IMR-90 (cell line): ENCODE data around the gene STAT6. TPM values are rescaled to one million over a fixed set of nuclear protein-coding genes. Genes with fewer than 3 reads are reported as not detected.

ENCODE experiments used
- ATAC-seq: fragments of 200-7000 bp; cut with Tn5 transposase; 2 replicates; pipeline ENCODE4 v1.9.1; 2020; ENCODE audit warnings: low read depth, mild to moderate bottlenecking, moderate library complexity
- BruUV-seq: library from RNA; stranded (reverse); fragments of 400-500 nt; replicated peaks from 2 replicates; lab custom pipeline; 2021; lab: Mats Ljungman, UMichigan
- CTCF ChIA-PET: fragments of 300-600 bp; formaldehyde crosslinking; extraction: SDS; loops from one replicate; lab custom pipeline; 2021; ENCODE audit warnings: antibody characterized with exemption; lab: Yijun Ruan, JAX
- POLR2A ChIA-PET: fragments of 300-600 bp; sonication (Branson Sonifier 250); formaldehyde crosslinking; loops from one replicate; lab custom pipeline; 2022; ENCODE audit warnings: antibody characterized with exemption; ENCODE audit not compliant: unreplicated experiment; lab: Charles Lee
- DNase-seq: peaks from one replicate; pipeline ENCODE4 v3.0.0; 2013
- H2AFZ ChIP-seq: replicated peaks from 2 replicates; pipeline ENCODE3; 2013; ENCODE audit warnings: low read length, mild to moderate bottlenecking; ENCODE audit not compliant: poor library complexity
- H2AK5ac ChIP-seq: 2 replicates; pipeline ENCODE4 v1.6.1; 2013; ENCODE audit warnings: low read depth, low read length, inconsistent platforms
- H2AK9ac ChIP-seq: replicated peaks from 2 replicates; pipeline ENCODE3; 2013; ENCODE audit warnings: mild to moderate bottlenecking, low read depth, low read length, moderate library complexity; ENCODE audit not compliant: poor library complexity
- H2BK120ac ChIP-seq: 2 replicates; pipeline ENCODE4 v1.6.1; 2013; ENCODE audit warnings: low read depth, low read length, inconsistent platforms
- H2BK15ac ChIP-seq: 3 replicates; pipeline ENCODE4 v1.6.1; 2013; ENCODE audit warnings: low read depth, low read length, inconsistent platforms
- H2BK20ac ChIP-seq: 2 replicates; pipeline ENCODE4 v1.6.1; 2013; ENCODE audit warnings: low read depth, mild to moderate bottlenecking, inconsistent platforms, low read length, moderate library complexity
- H2BK5ac ChIP-seq: 2 replicates; pipeline ENCODE4 v1.6.1; 2013; ENCODE audit warnings: mild to moderate bottlenecking, low read depth, low read length, inconsistent platforms; ENCODE audit not compliant: poor library complexity, severe bottlenecking
- H3K14ac ChIP-seq: replicated peaks from 2 replicates; pipeline ENCODE4 v1.6.1; 2013; ENCODE audit warnings: low read depth, low read length, inconsistent platforms
- H3K18ac ChIP-seq: 2 replicates; pipeline ENCODE4 v1.6.1; 2013; ENCODE audit warnings: low read depth, low read length, control low read depth
- H3K23ac ChIP-seq: 2 replicates; pipeline ENCODE4 v1.6.1; 2013; ENCODE audit warnings: low read depth, low read length, inconsistent platforms
- H3K27ac ChIP-seq: 2 replicates; pipeline ENCODE4 v1.5.1; 2013; ENCODE audit warnings: mild to moderate bottlenecking, control low read depth, low read length; ENCODE audit not compliant: insufficient read depth
- H3K27me3 ChIP-seq: 2 replicates; pipeline ENCODE4 v1.6.1; 2013; ENCODE audit warnings: low read length; ENCODE audit not compliant: control insufficient read depth, insufficient read depth
- H3K36me3 ChIP-seq: 2 replicates; pipeline ENCODE4 v1.6.1; 2013; ENCODE audit warnings: low read length, mixed read lengths; ENCODE audit not compliant: control insufficient read depth, insufficient read depth
- H3K4ac ChIP-seq: 2 replicates; pipeline ENCODE4 v1.6.1; 2013; ENCODE audit warnings: low read depth, low read length, inconsistent platforms
- H3K4me1 ChIP-seq: 2 replicates; pipeline ENCODE4 v1.6.1; 2013; ENCODE audit warnings: low read length, mixed read lengths; ENCODE audit not compliant: control insufficient read depth, insufficient read depth
- H3K4me2 ChIP-seq: 2 replicates; pipeline ENCODE4 v1.6.1; 2013; ENCODE audit warnings: low read depth, mild to moderate bottlenecking, control low read depth, low read length, moderate library complexity
- H3K4me3 ChIP-seq: 2 replicates; pipeline ENCODE4 v1.5.1; 2013; ENCODE audit warnings: low read depth, mild to moderate bottlenecking, control low read depth, low read length, moderate library complexity; ENCODE audit not compliant: insufficient read depth
- H3K56ac ChIP-seq: 2 replicates; pipeline ENCODE4 v1.6.1; 2013; ENCODE audit warnings: low read length, inconsistent platforms; ENCODE audit not compliant: insufficient read depth; ENCODE audit errors: extremely low read depth
- H3K79me1 ChIP-seq, 2 experiments: 2 replicates each; pipeline ENCODE4 v1.6.1; 2013; ENCODE audit warnings: low read length in 2 of 2, inconsistent platforms in 1 of 2, low read depth in 1 of 2
- H3K9ac ChIP-seq: 2 replicates; pipeline ENCODE4 v1.6.1; 2013; ENCODE audit warnings: low read depth, low read length, control low read depth
- H3K9me1 ChIP-seq: 2 replicates; pipeline ENCODE4 v1.6.1; 2013; ENCODE audit warnings: low read length, inconsistent platforms; ENCODE audit not compliant: insufficient read depth
- H3K9me3 ChIP-seq: 2 replicates; pipeline ENCODE4 v1.6.1; 2013; ENCODE audit warnings: low read length; ENCODE audit not compliant: control insufficient read depth, insufficient read depth
- H4K20me1 ChIP-seq: 2 replicates; pipeline ENCODE4 v1.6.1; 2013; ENCODE audit warnings: low read length, inconsistent platforms; ENCODE audit not compliant: insufficient read depth
- H4K5ac ChIP-seq: 2 replicates; pipeline ENCODE4 v1.6.1; 2013; ENCODE audit warnings: mild to moderate bottlenecking, low read depth, low read length, control low read depth
- H4K8ac ChIP-seq, 2 experiments: 2 replicates each; pipeline ENCODE4 v1.6.1; 2013; ENCODE audit warnings: low read depth in 2 of 2, low read length in 2 of 2, control low read depth in 1 of 2, inconsistent platforms in 1 of 2
- H4K91ac ChIP-seq: 2 replicates; pipeline ENCODE4 v1.6.1; 2013; ENCODE audit warnings: low read depth, low read length, inconsistent platforms; ENCODE audit not compliant: insufficient read depth
- BHLHE40 ChIP-seq: fragments of 150-350 bp; IDR thresholded peaks from 2 replicates; pipeline ENCODE4 v1.6.1; 2016; ENCODE audit warnings: mild to moderate bottlenecking, low read depth, low read length
- CEBPB ChIP-seq: IDR thresholded peaks from 2 replicates; pipeline ENCODE4 v1.6.1; 2012; ENCODE audit warnings: low read depth, low read length, improper control_type of control experiment
- CHD1 ChIP-seq: IDR thresholded peaks from 2 replicates; pipeline ENCODE4 v1.6.1; 2012; ENCODE audit warnings: low read depth, low read length, improper control_type of control experiment
- CTCF ChIP-seq: conservative IDR thresholded peaks from 2 replicates; pipeline ENCODE4 v1.5.1; 2012; ENCODE audit warnings: mild to moderate bottlenecking, low read depth, low read length, improper control_type of control experiment
- ELK1 ChIP-seq: fragments of 150-350 bp; IDR thresholded peaks from 2 replicates; pipeline ENCODE4 v1.6.1; 2016; ENCODE audit warnings: low read depth, mild to moderate bottlenecking, low read length, moderate library complexity, borderline replicate concordance
- FOS ChIP-seq: fragments of 150-350 bp; IDR thresholded peaks from 2 replicates; pipeline ENCODE4 v1.6.1; 2016; ENCODE audit warnings: low read depth, low read length
- MAFK ChIP-seq: IDR thresholded peaks from 2 replicates; pipeline ENCODE4 v1.6.1; 2012; ENCODE audit warnings: low read depth, low read length, improper control_type of control experiment
- MAZ ChIP-seq: IDR thresholded peaks from 2 replicates; pipeline ENCODE4 v1.6.1; 2012; ENCODE audit warnings: low read depth, mild to moderate bottlenecking, low read length, improper control_type of control experiment, moderate library complexity, borderline replicate concordance
- MXI1 ChIP-seq: IDR thresholded peaks from 2 replicates; pipeline ENCODE4 v1.6.1; 2012; ENCODE audit warnings: low read depth, mild to moderate bottlenecking, low read length, moderate library complexity, borderline replicate concordance
- NFE2L2 ChIP-seq: fragments of 150-350 bp; IDR thresholded peaks from 2 replicates; pipeline ENCODE4 v1.6.1; 2016; ENCODE audit warnings: low read depth, mild to moderate bottlenecking, low read length
- POLR2A ChIP-seq: IDR thresholded peaks from 2 replicates; pipeline ENCODE4 v1.6.1; 2012; ENCODE audit warnings: mild to moderate bottlenecking, low read depth, low read length
- RAD21 ChIP-seq: IDR thresholded peaks from 2 replicates; pipeline ENCODE4 v1.6.1; 2012; ENCODE audit warnings: low read length, improper control_type of control experiment
- RCOR1 ChIP-seq: IDR thresholded peaks from 2 replicates; pipeline ENCODE4 v1.6.1; 2012; ENCODE audit warnings: mild to moderate bottlenecking, low read length, improper control_type of control experiment; ENCODE audit not compliant: insufficient replicate concordance
- RFX5 ChIP-seq: IDR thresholded peaks from 2 replicates; pipeline ENCODE4 v1.8.0; 2012; ENCODE audit warnings: low read depth, mild to moderate bottlenecking, low read length, moderate library complexity
- SMC3 ChIP-seq: fragments of 150-350 bp; IDR thresholded peaks from 2 replicates; pipeline ENCODE4 v1.6.1; 2016; ENCODE audit warnings: low read depth, mild to moderate bottlenecking, antibody characterized with exemption, low read length, moderate library complexity
- WGBS, 2 experiments: methylation state at CpG; one replicate each; pipeline versions ENCODE4 v1.1.5 to v1.1.7; 2013; ENCODE audit warnings: missing lambda C conversion rate in 2 of 2; ENCODE audit not compliant: insufficient read length in 1 of 2; ENCODE audit errors: extremely low coverage in 2 of 2; 5-methylcytosine and 5-hydroxymethylcytosine counted together
- dilution Hi-C: fragments of 300-500 bp; cut with HindIII; formaldehyde crosslinking; loops from one replicate; pipeline ENCODE4 v1.14.3; 2018; ENCODE audit warnings: low sequenced_read_pairs; ENCODE audit not compliant: unreplicated experiment
- in situ Hi-C: fragments of 300-500 bp; cut with MboI; formaldehyde crosslinking; loops from 3 replicates; pipeline ENCODE4 v1.14.3; 2019; ENCODE audit warnings: low sequenced_read_pairs, inconsistent platforms, mixed read lengths
- intact Hi-C: fragments of 100-400 bp; cut with micrococcal nuclease; formaldehyde crosslinking; loops from 2 replicates; pipeline ENCODE4 v1.10.0; 2022
- polyA plus RNA-seq, 3 experiments: library from polyadenylated mRNA; depleted of rRNA; stranded (reverse); fragments of >200 nt; gene quantifications; 2 replicates each; pipeline ENCODE4 v1.2.3, GENCODE V29; 2012; ENCODE audit warnings: low replicate concordance in 1 of 3
- total RNA-seq: library from RNA; depleted of rRNA; stranded (reverse); fragments of >200 nt; gene quantifications from 2 replicates; pipeline ENCODE4 v1.2.3, GENCODE V29; 2012

Gene STAT6
- total and polyA plus RNA-seq, 2 of the 4 experiments (the other 2 are of a cell fraction) = 43.4 to 96.9 TPM

- Histone ChIP-seq H3K27me3 (no peaks in the 10 kb centered on the region), H3K23ac (no peak overlapping the region), H3K14ac (peak overlapping the region; percentile 72), H3K79me1 (peaks cover 5 to 11% of the 10 kb centered on the region in 2 experiments; a peak in 2 of 4 replicates), H2AK9ac (peak overlapping the region; percentile 45), H2BK15ac (no peak overlapping the region; the same call in 2 of the 3 replicates), H3K4me3 (no peak overlapping the region), H2AFZ (peak overlapping the region; percentile 53), H3K9me3 (no peaks in the 10 kb centered on the region), H3K36me3 (peaks cover 2% of the 10 kb centered on the region), H4K20me1 (no peaks in the 10 kb centered on the region), H3K9me1 (no peaks in the 10 kb centered on the region), H3K56ac (no peak overlapping the region), H3K9ac (peak overlapping the region; percentile 47), H2BK5ac (peak overlapping the region; percentile 20), H4K5ac (peak overlapping the region; percentile 32), H3K18ac (peak overlapping the region; percentile 38; the same call in 1 of the 2 replicates), H3K4me2 (no peak overlapping the region), H3K4me1 (peaks cover 3% of the 10 kb centered on the region), H2BK120ac (peak overlapping the region; percentile 38; the same call in 1 of the 2 replicates), H4K8ac (peak overlapping the region in 1 of 2 experiments; percentile 27; a peak in 1 of 4 replicates), H4K91ac (peak overlapping the region; percentile 57; the same call in 1 of the 2 replicates), H3K4ac (peak overlapping the region; percentile 66), H2AK5ac (no peak overlapping the region), H2BK20ac (peak overlapping the region; percentile 56; the same call in 1 of the 2 replicates), H3K27ac (peak overlapping the region; percentile 70)
- POLR2A ChIA-PET = interaction anchor here (1.3 kb wide), 1 partner anchor 42 kb away, joined by 12 read pairs; the partner anchor contains the start of gene STAT6
- dilution Hi-C loops = no loop called here
- BruUV-seq = no TSS peak
- intact Hi-C loops = loop anchor here (1.0 to 5.0 kb wide), 5 partner anchors 24 to 168 kb away; a partner anchor contains a TSS
- in situ Hi-C loops = loop anchor here (5.0 to 10.0 kb wide), 3 partner anchors 43 to 315 kb away; partner anchors contain the start of genes PRIM1 and STAT6
- CTCF ChIA-PET = interaction anchor here (0.7 to 1.5 kb wide), 11 partner anchors 9 to 106 kb away, joined by 3 to 24 read pairs (median 4); partner anchors contain the start of genes NEMP1 and STAT6
- ATAC-seq (peak; percentile 99), DNase-seq (peak; percentile 87)
- 16% methylated on average over 2 of the region's 3 CpGs; no CpG with 5 or more reads in 1 of the 2 experiments for WGBS, 2 experiments
- TF ChIP-seq CHD1 (no peak), MXI1 (no peak), RCOR1 (no peak), CTCF (peak; percentile 91), RFX5 (no peak), FOS (no peak), POLR2A (no peak; the same call in 1 of the 2 replicates), ELK1 (no peak), NFE2L2 (0 out of 2 replicates have a peak, but pooled peaks have one; percentile 8), RAD21 (peak; percentile 96), MAFK (peak; percentile 42; the same call in 1 of the 2 replicates), CEBPB (peak; percentile 54; the same call in 1 of the 2 replicates), BHLHE40 (no peak), MAZ (no peak), SMC3 (peak; percentile 97)
Observed at GRCh38 chr12:57069523-57069922, 41.6 kb downstream of the STAT6 start.
